ENCODE measurements around the gene STEEP1. TPM values are rescaled to one million over a fixed set of nuclear protein-coding genes. Genes with fewer than 3 reads are reported as not detected.
"Not testable (repeated sequence)": the region's sequence is repeated elsewhere in the genome, so short reads cannot be mapped to it uniquely, and the experiment has no call there.

Gene STEEP1
- total RNA-seq, 1 experiment from 2014 or later: 30.4 TPM

- no CpG with 5 or more reads among the region's 10 CpGs for whole genome bisulfite sequencing (ENCODE audit: extremely low coverage, insufficient read length, low lambda C conversion rate)
- Histone ChIP-seq H2BK120ac (ENCODE audit: low read depth, low read length, poor library complexity, severe bottlenecking) (no peak overlapping the region), H2BK20ac (ENCODE audit: low read depth, low read length, poor library complexity, severe bottlenecking) (no peak overlapping the region), H3K9me3 (ENCODE audit: control insufficient read depth, low read depth, low read length) (peaks cover 26% of the 10 kb centered on the region), H3K4me2 (ENCODE audit: insufficient read depth, insufficient read length, low read length) (no peak overlapping the region), H2AFZ (ENCODE audit: low read length) (no peak overlapping the region), H3K9ac (ENCODE audit: extremely low read depth, insufficient read length, low read length) (no peak overlapping the region), H3K56ac (ENCODE audit: insufficient read length, low read depth, low read length) (no peak overlapping the region), H3K18ac (ENCODE audit: insufficient read length, low read depth, low read length) (no peak overlapping the region), H3K4ac (ENCODE audit: low read depth, low read length) (no peak overlapping the region), H4K91ac (ENCODE audit: insufficient read length, low read depth, low read length) (no peak overlapping the region), H3T11ph (ENCODE audit: low read length) (no peak overlapping the region), H3K79me1 (ENCODE audit: insufficient read depth, low read depth, low read length, poor library complexity, severe bottlenecking) (no peaks in the 10 kb centered on the region), H3K4me1 (ENCODE audit: insufficient read depth, low read length) (no peaks in the 10 kb centered on the region), H3K23ac (ENCODE audit: insufficient read length, low read depth, low read length) (no peak overlapping the region), H3K23me2 (ENCODE audit: insufficient read length, low read depth, low read length, poor library complexity, severe bottlenecking) (no peaks in the 10 kb centered on the region), H4K8ac (replicated peaks; ENCODE audit: insufficient read length, low read depth, low read length) (no peak overlapping the region), H2BK15ac (ENCODE audit: low read depth, low read length) (no peak overlapping the region), H2BK5ac (ENCODE audit: insufficient read length, low read length) (no peak overlapping the region), H3K79me2 (ENCODE audit: insufficient read depth, low read length) (no peaks in the 10 kb centered on the region), H4K5ac (ENCODE audit: insufficient read length, low read depth, low read length) (no peak overlapping the region), H2AK5ac (ENCODE audit: insufficient read length, low read length) (no peak overlapping the region), H2BK12ac (ENCODE audit: insufficient read length, low read depth, low read length) (no peak overlapping the region), H3K27me3 (ENCODE audit: insufficient read depth, low read length) (no peaks in the 10 kb centered on the region), H3K14ac (ENCODE audit: insufficient read depth, low read length) (no peak overlapping the region), H3K27ac (ENCODE audit: insufficient read length, low read depth, low read length) (no peak overlapping the region), H4K20me1 (ENCODE audit: control insufficient read depth, insufficient read depth, insufficient read length) (no peaks in the 10 kb centered on the region)
- TF ChIP-seq, protein P1, sequence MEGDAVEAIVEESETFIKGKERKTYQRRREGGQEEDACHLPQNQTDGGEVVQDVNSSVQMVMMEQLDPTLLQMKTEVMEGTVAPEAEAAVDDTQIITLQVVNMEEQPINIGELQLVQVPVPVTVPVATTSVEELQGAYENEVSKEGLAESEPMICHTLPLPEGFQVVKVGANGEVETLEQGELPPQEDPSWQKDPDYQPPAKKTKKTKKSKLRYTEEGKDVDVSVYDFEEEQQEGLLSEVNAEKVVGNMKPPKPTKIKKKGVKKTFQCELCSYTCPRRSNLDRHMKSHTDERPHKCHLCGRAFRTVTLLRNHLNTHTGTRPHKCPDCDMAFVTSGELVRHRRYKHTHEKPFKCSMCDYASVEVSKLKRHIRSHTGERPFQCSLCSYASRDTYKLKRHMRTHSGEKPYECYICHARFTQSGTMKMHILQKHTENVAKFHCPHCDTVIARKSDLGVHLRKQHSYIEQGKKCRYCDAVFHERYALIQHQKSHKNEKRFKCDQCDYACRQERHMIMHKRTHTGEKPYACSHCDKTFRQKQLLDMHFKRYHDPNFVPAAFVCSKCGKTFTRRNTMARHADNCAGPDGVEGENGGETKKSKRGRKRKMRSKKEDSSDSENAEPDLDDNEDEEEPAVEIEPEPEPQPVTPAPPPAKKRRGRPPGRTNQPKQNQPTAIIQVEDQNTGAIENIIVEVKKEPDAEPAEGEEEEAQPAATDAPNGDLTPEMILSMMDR (conservative IDR thresholded peaks at IDR 0.05): no peak; the same call in 2 of the 3 replicates
- peaks cover 0 to 1% (median 0%) of the 10 kb centered on the region in 3 experiments; a peak in 2 of 7 replicates for H3K36me3 Mint-ChIP-seq (ENCODE audit: insufficient read depth in 1 of 3, low read depth in 3 of 3)
- no peak overlapping the region for H3K27ac Mint-ChIP-seq
- no peak overlapping the region for H3K4me3 Mint-ChIP-seq
- no peak for DNase-seq
- peaks cover 4% of the 10 kb centered on the region; the same call in 1 of the 2 replicates for H3K27me3 Mint-ChIP-seq (ENCODE audit: low read depth)
- H3K9me3 Mint-ChIP-seq: peaks cover 66 to 72% of the 10 kb centered on the region in 2 experiments
- peaks cover 7 to 13% of the 10 kb centered on the region in 2 experiments for H3K4me1 Mint-ChIP-seq
These were observed 69.2 kb downstream of the STEEP1 start for GRCh38 chrX:119495734-119496726.

DNA sequence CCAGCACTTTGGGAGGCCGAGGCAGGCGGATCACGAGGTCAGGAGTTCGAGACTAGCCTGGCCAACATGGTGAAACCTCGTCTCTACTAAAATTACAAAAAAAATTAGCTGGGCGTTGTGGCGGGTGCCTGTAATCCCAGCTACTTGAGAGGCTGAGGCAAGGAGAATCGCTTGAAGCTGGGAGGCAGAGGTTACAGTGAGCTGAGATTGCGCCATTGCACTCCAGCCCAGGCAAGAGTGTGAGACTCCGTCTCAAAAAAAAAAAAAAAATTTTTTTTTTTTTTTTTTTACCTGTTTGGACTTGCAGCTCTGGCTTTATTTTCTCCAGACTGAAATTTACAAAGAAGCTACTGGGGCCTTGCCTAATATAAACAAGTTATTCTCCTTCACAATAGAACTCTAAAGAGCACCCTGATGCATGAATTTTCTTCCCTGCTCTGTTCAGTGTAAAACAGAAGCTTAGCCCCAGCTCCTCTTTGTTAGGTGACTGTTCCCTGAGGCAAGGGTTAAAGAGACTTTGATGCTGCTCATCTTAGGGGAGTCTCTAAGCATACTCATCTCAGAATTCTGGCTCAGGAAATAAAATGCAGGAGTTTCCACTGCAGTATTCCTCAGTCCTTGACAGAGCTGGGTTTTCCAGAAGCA lies 71.2 kb downstream of the STEEP1 start:
- H3K79me1 ChIP-seq (ENCODE audit: insufficient read depth, low read depth, low read length, poor library complexity, severe bottlenecking); H3K27me3 Mint-ChIP-seq (ENCODE audit: low read depth); H3T11ph ChIP-seq (ENCODE audit: low read length); H3K4me2 ChIP-seq (ENCODE audit: insufficient read depth, insufficient read length, low read length); DNase-seq; H3K4me1 Mint-ChIP-seq; H3K27ac Mint-ChIP-seq; H3K18ac ChIP-seq (ENCODE audit: insufficient read length, low read depth, low read length); H3K56ac ChIP-seq (ENCODE audit: insufficient read length, low read depth, low read length); H3K79me2 ChIP-seq (ENCODE audit: insufficient read depth, low read length); H3K14ac ChIP-seq (ENCODE audit: insufficient read depth, low read length); H3K4ac ChIP-seq (ENCODE audit: low read depth, low read length); H2BK120ac ChIP-seq (ENCODE audit: low read depth, low read length, poor library complexity, severe bottlenecking); H4K8ac ChIP-seq (replicated peaks; ENCODE audit: insufficient read length, low read depth, low read length); H3K36me3 Mint-ChIP-seq (ENCODE audit: insufficient read depth in 1 of 3, low read depth in 3 of 3); H3K23me2 ChIP-seq (ENCODE audit: insufficient read length, low read depth, low read length, poor library complexity, severe bottlenecking); H2AFZ ChIP-seq (ENCODE audit: low read length); H2AK5ac ChIP-seq (ENCODE audit: insufficient read length, low read length); H4K91ac ChIP-seq (ENCODE audit: insufficient read length, low read depth, low read length); H2BK20ac ChIP-seq (ENCODE audit: low read depth, low read length, poor library complexity, severe bottlenecking); H3K27me3 ChIP-seq (ENCODE audit: insufficient read depth, low read length); H3K4me3 Mint-ChIP-seq; H3K4me1 ChIP-seq (ENCODE audit: insufficient read depth, low read length); H2BK12ac ChIP-seq (ENCODE audit: insufficient read length, low read depth, low read length); H4K20me1 ChIP-seq (ENCODE audit: control insufficient read depth, insufficient read depth, insufficient read length); H3K9ac ChIP-seq (ENCODE audit: extremely low read depth, insufficient read length, low read length); H3K27ac ChIP-seq (ENCODE audit: insufficient read length, low read depth, low read length); H2BK15ac ChIP-seq (ENCODE audit: low read depth, low read length); H4K5ac ChIP-seq (ENCODE audit: insufficient read length, low read depth, low read length); H2BK5ac ChIP-seq (ENCODE audit: insufficient read length, low read length); H3K23ac ChIP-seq (ENCODE audit: insufficient read length, low read depth, low read length): not testable (repeated sequence)
- no CpG with 5 or more reads among the region's 10 CpGs for WGBS (ENCODE audit: extremely low coverage, insufficient read length, low lambda C conversion rate)
- H3K9me3 Mint-ChIP-seq: peaks cover 74 to 76% of the 10 kb centered on the region in 2 experiments
- H3K9me3 ChIP-seq (ENCODE audit: control insufficient read depth, low read depth, low read length): peaks cover 26% of the 10 kb centered on the region

Data from H9 (cell line).